ENCODE measurements around the gene CLDN22.

DNA sequence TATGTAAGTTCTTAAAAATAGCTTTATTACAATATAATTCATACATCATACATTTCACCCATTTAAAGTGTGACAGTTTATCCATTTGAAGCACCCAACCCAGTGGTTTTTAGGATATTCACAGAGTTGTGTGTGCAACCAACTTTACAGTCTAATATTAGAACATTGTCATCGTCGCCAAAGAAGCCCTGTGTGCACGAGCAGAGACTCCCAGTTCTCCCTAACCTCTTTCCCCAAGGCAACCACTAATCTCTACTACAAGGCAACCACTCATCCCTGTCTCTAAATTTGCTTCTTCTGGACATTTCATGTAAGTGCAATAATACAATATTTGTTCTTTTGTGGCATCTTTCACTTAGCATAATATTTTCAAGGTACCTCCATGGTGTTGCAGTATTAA lies 47.7 kb downstream of the CLDN22 start:
- TF ChIP-seq POLR2A (IDR thresholded peaks at IDR 0.05) = no peak
- TF ChIP-seq, protein P1, sequence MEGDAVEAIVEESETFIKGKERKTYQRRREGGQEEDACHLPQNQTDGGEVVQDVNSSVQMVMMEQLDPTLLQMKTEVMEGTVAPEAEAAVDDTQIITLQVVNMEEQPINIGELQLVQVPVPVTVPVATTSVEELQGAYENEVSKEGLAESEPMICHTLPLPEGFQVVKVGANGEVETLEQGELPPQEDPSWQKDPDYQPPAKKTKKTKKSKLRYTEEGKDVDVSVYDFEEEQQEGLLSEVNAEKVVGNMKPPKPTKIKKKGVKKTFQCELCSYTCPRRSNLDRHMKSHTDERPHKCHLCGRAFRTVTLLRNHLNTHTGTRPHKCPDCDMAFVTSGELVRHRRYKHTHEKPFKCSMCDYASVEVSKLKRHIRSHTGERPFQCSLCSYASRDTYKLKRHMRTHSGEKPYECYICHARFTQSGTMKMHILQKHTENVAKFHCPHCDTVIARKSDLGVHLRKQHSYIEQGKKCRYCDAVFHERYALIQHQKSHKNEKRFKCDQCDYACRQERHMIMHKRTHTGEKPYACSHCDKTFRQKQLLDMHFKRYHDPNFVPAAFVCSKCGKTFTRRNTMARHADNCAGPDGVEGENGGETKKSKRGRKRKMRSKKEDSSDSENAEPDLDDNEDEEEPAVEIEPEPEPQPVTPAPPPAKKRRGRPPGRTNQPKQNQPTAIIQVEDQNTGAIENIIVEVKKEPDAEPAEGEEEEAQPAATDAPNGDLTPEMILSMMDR (IDR thresholded peaks at IDR 0.05) = no peak

All from heart left ventricle (tissue), 13 donors.